Testis (tissue), 2 donors: ENCODE results near the gene LIMK2.

ENCODE experiments used
- CTCF ChIP-seq, 3 experiments: fragments of 450-650 bp in 2 of 3; fragments of 200-600 bp in 1 of 3; sonication (generic) in 1 of 3; IDR thresholded peaks; one replicate each; pipeline ENCODE4 v1.5.1; 2016 to 2019; ENCODE audit warnings: antibody characterized with exemption in 3 of 3, mild to moderate bottlenecking in 2 of 3, moderate library complexity in 1 of 3
- POLR2A ChIP-seq: fragments of 450-650 bp; IDR thresholded peaks from one replicate; pipeline ENCODE4 v1.6.1; 2017; ENCODE audit warnings: antibody characterized with exemption, mild to moderate bottlenecking, moderate library complexity

GRCh38 chr22:31290494-31291471 is 78.7 kb downstream of the LIMK2 start:
- peak in 1 of 3 experiments; percentile 17 for TF ChIP-seq CTCF (IDR thresholded peaks at IDR 0.05)
- peak; percentile 90 for TF ChIP-seq POLR2A
